Fibroblast of mammary gland (primary cell): ENCODE results near the gene DMRT2.

Source experiments
- DNase-seq: peaks from one replicate; pipeline ENCODE4 v3.0.0-alpha.2; 2010; ENCODE audit warnings: low read depth
- H3K4me3 ChIP-seq: 2 replicates; pipeline ENCODE4 v1.5.1; 2011; ENCODE audit warnings: low read depth, mild to moderate bottlenecking, low read length, moderate library complexity; ENCODE audit not compliant: control insufficient read depth
- CTCF ChIP-seq: conservative IDR thresholded peaks from 2 replicates; pipeline ENCODE4 v1.5.1; 2011; ENCODE audit warnings: low read depth, low read length, inconsistent platforms; ENCODE audit not compliant: control insufficient read depth, insufficient read depth

Gene DMRT2

GRCh38 chr9:1083325-1083913 lies 33.3 kb downstream of the DMRT2 start:
- no peak for TF ChIP-seq CTCF
- H3K4me3 ChIP-seq = peak overlapping the region; percentile 23
- peak; percentile 17 for DNase-seq

GRCh38 chr9:1085086-1085485 lies 34.9 kb downstream of the DMRT2 start:
- no peak overlapping the region for H3K4me3 ChIP-seq
- TF ChIP-seq CTCF = no peak
- DNase-seq = no peak

- TF ChIP-seq CTCF = no peak
- H3K4me3 ChIP-seq = no peak overlapping the region
- no peak for DNase-seq
Observed at GRCh38 chr9:1086517-1086916, 36.4 kb downstream of the DMRT2 start.

- no peak for TF ChIP-seq CTCF
- no peak overlapping the region for H3K4me3 ChIP-seq
- no peak for DNase-seq
Observed at GRCh38 chr9:1087120-1087881, 37.1 kb downstream of the DMRT2 start.

GRCh38 chr9:1094749-1095148 lies 44.6 kb downstream of the DMRT2 start:
- TF ChIP-seq CTCF = no peak
- no peak for DNase-seq
- no peak overlapping the region for H3K4me3 ChIP-seq

- H3K4me3 ChIP-seq = no peak overlapping the region
- DNase-seq = no peak
- TF ChIP-seq CTCF = no peak
Observed at GRCh38 chr9:1096155-1096964, 46.2 kb downstream of the DMRT2 start.
